ENCODE results near the gene KCNN3. TPM values are rescaled to one million over a fixed set of nuclear protein-coding genes. Genes with fewer than 3 reads are reported as not detected.

KCNN3 gene
- total RNA-seq, 2 experiments from 2014 or later, result 0.25 to 0.26 TPM

GRCh38 chr1:154788110-154788870 lies 81.8 kb downstream of the KCNN3 start:
- CTCF ChIA-PET, result interaction anchor here (0.8 to 1.8 kb wide), 3 partner anchors 28 to 118 kb away, joined by 3 to 10 read pairs (median 3); no protein-coding TSS in a partner anchor
- Mint-ChIP-seq H3K36me3 (ENCODE audit: low read depth) (no peaks in the 10 kb centered on the region), H3K27ac (no peak overlapping the region), H3K4me3 (no peak overlapping the region), H3K4me1 (ENCODE audit: low read depth) (peaks cover 62% of the 10 kb centered on the region), H3K27me3 (ENCODE audit: low read depth) (no peaks in the 10 kb centered on the region), H3K9me3 (no peaks in the 10 kb centered on the region)
- intact Hi-C loops (cut with micrococcal nuclease), result no loop called here
- no peak for DNase-seq

- intact Hi-C loops (cut with micrococcal nuclease), result no loop called here
- H3K27ac Mint-ChIP-seq, result no peak overlapping the region
- no peaks in the 10 kb centered on the region for H3K9me3 Mint-ChIP-seq
Observed at GRCh38 chr1:154786804-154787570, 83.1 kb downstream of the KCNN3 start.

GRCh38 chr1:154784924-154785531 lies 85.1 kb downstream of the KCNN3 start:
- Mint-ChIP-seq H3K27ac (peak overlapping the region; percentile 98), H3K36me3 (ENCODE audit: low read depth) (no peaks in the 10 kb centered on the region), H3K9me3 (no peaks in the 10 kb centered on the region), H3K4me3 (peak overlapping the region; percentile 54), H3K4me1 (ENCODE audit: low read depth) (peaks cover 38% of the 10 kb centered on the region), H3K27me3 (ENCODE audit: low read depth) (no peaks in the 10 kb centered on the region)
- intact Hi-C loops (cut with micrococcal nuclease), result loop anchor here (1.0 to 2.0 kb wide), 4 partner anchors 26 to 216 kb away; partner anchors contain the start of gene ADAR
- CTCF ChIA-PET, result interaction anchor here (0.6 to 2.2 kb wide), 6 partner anchors 9 to 115 kb away, joined by 3 to 7 read pairs (median 4); no protein-coding TSS in a partner anchor
- peak; percentile 85 for DNase-seq

More at GRCh38 chr1:154786804-154787570, 83.1 kb downstream of the KCNN3 start:
- Mint-ChIP-seq H3K27me3 (ENCODE audit: low read depth) (no peaks in the 10 kb centered on the region), H3K4me1 (ENCODE audit: low read depth) (peaks cover 53% of the 10 kb centered on the region), H3K4me3 (no peak overlapping the region), H3K36me3 (ENCODE audit: low read depth) (no peaks in the 10 kb centered on the region)
- DNase-seq, result no peak
- CTCF ChIA-PET, result interaction anchor here (1.8 kb wide), 1 partner anchor 26 kb away, joined by 10 read pairs; no protein-coding TSS in a partner anchor

GRCh38 chr1:154784416-154784815 lies 85.7 kb downstream of the KCNN3 start:
- CTCF ChIA-PET, result interaction anchor here (0.8 to 2.2 kb wide), 4 partner anchors 11 to 115 kb away, joined by 3 to 7 read pairs (median 5); no protein-coding TSS in a partner anchor
- Mint-ChIP-seq H3K27me3 (ENCODE audit: low read depth) (no peaks in the 10 kb centered on the region), H3K36me3 (ENCODE audit: low read depth) (no peaks in the 10 kb centered on the region), H3K4me1 (ENCODE audit: low read depth) (peaks cover 38% of the 10 kb centered on the region), H3K9me3 (peaks cover 1% of the 10 kb centered on the region), H3K27ac (peak overlapping the region; percentile 98), H3K4me3 (no peak overlapping the region)
- intact Hi-C loops (cut with micrococcal nuclease), result loop anchor here (2.0 kb wide), 1 partner anchor 216 kb away; no protein-coding TSS in a partner anchor
- DNase-seq, result no peak

- peaks cover 4% of the 10 kb centered on the region for H3K9me3 Mint-ChIP-seq
- peak overlapping the region; percentile 98 for H3K27ac Mint-ChIP-seq
- CTCF ChIA-PET, result interaction anchor here (1.0 to 2.2 kb wide), 3 partner anchors 12 to 114 kb away, joined by 3 to 7 read pairs (median 6); no protein-coding TSS in a partner anchor
- H3K4me3 Mint-ChIP-seq, result no peak overlapping the region
- no peaks in the 10 kb centered on the region for H3K27me3 Mint-ChIP-seq (ENCODE audit: low read depth)
- H3K4me1 Mint-ChIP-seq (ENCODE audit: low read depth), result peaks cover 38% of the 10 kb centered on the region
- DNase-seq, result no peak
- H3K36me3 Mint-ChIP-seq (ENCODE audit: low read depth), result peaks cover under 1% of the 10 kb centered on the region
- intact Hi-C loops (cut with micrococcal nuclease), result loop anchor here (2.0 kb wide), 1 partner anchor 217 kb away; no protein-coding TSS in a partner anchor
Observed at GRCh38 chr1:154783976-154784375, 86.1 kb downstream of the KCNN3 start.

GRCh38 chr1:154780541-154780940 lies 89.5 kb downstream of the KCNN3 start:
- H3K27ac Mint-ChIP-seq, result no peak overlapping the region

GRCh38 chr1:154779551-154780189 lies 90.4 kb downstream of the KCNN3 start:
- H3K9me3 Mint-ChIP-seq, result peaks cover 7% of the 10 kb centered on the region
- intact Hi-C loops (cut with micrococcal nuclease), result no loop called here
- peaks cover 2% of the 10 kb centered on the region for H3K36me3 Mint-ChIP-seq (ENCODE audit: low read depth)
- CTCF ChIA-PET, result no interaction called here
- DNase-seq, result no peak
- no peak overlapping the region for H3K4me3 Mint-ChIP-seq
- H3K27me3 Mint-ChIP-seq (ENCODE audit: low read depth), result no peaks in the 10 kb centered on the region
- H3K27ac Mint-ChIP-seq, result no peak overlapping the region
- H3K4me1 Mint-ChIP-seq (ENCODE audit: low read depth), result peaks cover 26% of the 10 kb centered on the region

More at GRCh38 chr1:154780541-154780940, 89.5 kb downstream of the KCNN3 start:
- CTCF ChIA-PET, result interaction anchor here (1.5 kb wide), 1 partner anchor 18 kb away, joined by 3 read pairs; no protein-coding TSS in a partner anchor
- no peak for DNase-seq
- Mint-ChIP-seq H3K4me1 (ENCODE audit: low read depth) (peaks cover 34% of the 10 kb centered on the region), H3K27me3 (ENCODE audit: low read depth) (no peaks in the 10 kb centered on the region), H3K4me3 (no peak overlapping the region), H3K36me3 (ENCODE audit: low read depth) (peaks cover 2% of the 10 kb centered on the region), H3K9me3 (peaks cover 7% of the 10 kb centered on the region)
- intact Hi-C loops (cut with micrococcal nuclease), result no loop called here

- CTCF ChIA-PET, result no interaction called here
- Mint-ChIP-seq H3K36me3 (ENCODE audit: low read depth) (peaks cover 2% of the 10 kb centered on the region), H3K4me1 (ENCODE audit: low read depth) (peaks cover 18% of the 10 kb centered on the region), H3K9me3 (peaks cover 7% of the 10 kb centered on the region), H3K27me3 (ENCODE audit: low read depth) (no peaks in the 10 kb centered on the region), H3K27ac (no peak overlapping the region), H3K4me3 (no peak overlapping the region)
- intact Hi-C loops (cut with micrococcal nuclease), result no loop called here
- no peak for DNase-seq
Observed at GRCh38 chr1:154778944-154779343, 91.1 kb downstream of the KCNN3 start.

- peaks cover 2% of the 10 kb centered on the region for H3K36me3 Mint-ChIP-seq (ENCODE audit: low read depth)
- H3K9me3 Mint-ChIP-seq, result peaks cover 7% of the 10 kb centered on the region
- CTCF ChIA-PET, result interaction anchor here (0.6 kb wide), 1 partner anchor 324 kb away, joined by 3 read pairs; no protein-coding TSS in a partner anchor
- no peak for DNase-seq
- no peak overlapping the region for H3K27ac Mint-ChIP-seq
- H3K4me1 Mint-ChIP-seq (ENCODE audit: low read depth), result peaks cover 12% of the 10 kb centered on the region
- H3K27me3 Mint-ChIP-seq (ENCODE audit: low read depth), result no peaks in the 10 kb centered on the region
- intact Hi-C loops (cut with micrococcal nuclease), result no loop called here
- no peak overlapping the region for H3K4me3 Mint-ChIP-seq
Observed at GRCh38 chr1:154778275-154778674, 91.8 kb downstream of the KCNN3 start.

- H3K9me3 Mint-ChIP-seq, result peaks cover 7% of the 10 kb centered on the region
- intact Hi-C loops (cut with micrococcal nuclease), result no loop called here
Observed at GRCh38 chr1:154777781-154778180, 92.3 kb downstream of the KCNN3 start.

GRCh38 chr1:154777154-154777553 lies 92.9 kb downstream of the KCNN3 start:
- no peak overlapping the region for H3K4me3 Mint-ChIP-seq
- intact Hi-C loops (cut with micrococcal nuclease), result no loop called here
- H3K4me1 Mint-ChIP-seq (ENCODE audit: low read depth), result peaks cover 15% of the 10 kb centered on the region
- H3K36me3 Mint-ChIP-seq (ENCODE audit: low read depth), result peaks cover 2% of the 10 kb centered on the region
- H3K27me3 Mint-ChIP-seq (ENCODE audit: low read depth), result no peaks in the 10 kb centered on the region
- DNase-seq, result no peak
- H3K9me3 Mint-ChIP-seq, result peaks cover 7% of the 10 kb centered on the region
- no peak overlapping the region for H3K27ac Mint-ChIP-seq
- CTCF ChIA-PET, result no interaction called here

More at GRCh38 chr1:154777781-154778180, 92.3 kb downstream of the KCNN3 start:
- peaks cover 10% of the 10 kb centered on the region for H3K4me1 Mint-ChIP-seq (ENCODE audit: low read depth)
- CTCF ChIA-PET, result interaction anchor here (0.6 kb wide), 1 partner anchor 324 kb away, joined by 3 read pairs; no protein-coding TSS in a partner anchor
- H3K4me3 Mint-ChIP-seq, result no peak overlapping the region
- DNase-seq, result no peak
- H3K36me3 Mint-ChIP-seq (ENCODE audit: low read depth), result peaks cover 2% of the 10 kb centered on the region
- H3K27ac Mint-ChIP-seq, result no peak overlapping the region
- H3K27me3 Mint-ChIP-seq (ENCODE audit: low read depth), result no peaks in the 10 kb centered on the region

All from activated naive CD4-positive, alpha-beta T cell treated with anti-CD3 and anti-CD28 coated beads for 36 hours (primary cell).